ENCODE results near the gene TRAPPC2L. TPM values are rescaled to one million over a fixed set of nuclear protein-coding genes. Genes with fewer than 3 reads are reported as not detected.

The TRAPPC2L gene
- total and polyA plus RNA-seq, 2 of the 13 experiments (the other 11 are each of a cell fraction or from before 2014, with no cell fraction given) = 96.3 to 107 TPM

GRCh38 chr16:88907768-88908167, 50.8 kb downstream of the TRAPPC2L start:
- no TSS peak for BruUV-seq (replicated peaks)
- WGBS (ENCODE audit: low lambda C conversion rate) = 25% methylated on average over 4 of the region's 4 CpGs
- ChIA-PET CTCF (ENCODE audit: low intra/inter-chr PET ratio, low total read pairs) (no interaction called here), POLR2A (no interaction called here)
- ATAC-seq (no peak), DNase-seq (ENCODE audit: low spot score) (no peak), FAIRE-seq (no peak)
- H3K36me3 ChIP-seq (replicated peaks in 1 of 2; ENCODE audit: control insufficient read depth in 1 of 2, insufficient read depth in 2 of 2, low read length in 2 of 2) = no peaks in the 10 kb centered on the region
- H3K4me1 ChIP-seq (ENCODE audit: insufficient read depth, low read length) = no peaks in the 10 kb centered on the region
- no peaks in the 10 kb centered on the region for H3K9me3 ChIP-seq (ENCODE audit: low read length)
- peaks cover 39 to 95% of the 10 kb centered on the region in 2 experiments for H3K27me3 ChIP-seq (ENCODE audit: control insufficient read depth in 1 of 2, insufficient read depth in 2 of 2, low read length in 2 of 2)
- no peak overlapping the region for H3K27ac ChIP-seq (ENCODE audit: extremely low read length, insufficient read depth, low read length)
- H3K9ac ChIP-seq (ENCODE audit: insufficient read depth, low read depth, low read length) = no peak overlapping the region
- no peak overlapping the region for H3K4me2 ChIP-seq (ENCODE audit: low read depth, low read length)
- in situ Hi-C loops (cut with HindIII; ENCODE audit: extremely low pct_ligation_motif_present, low pct_unique_long_range_greater_than_20kb) = no loop called here
- intact Hi-C loops (cut with micrococcal nuclease; ENCODE audit: unreplicated experiment) = no loop called here
- H2AFZ ChIP-seq (ENCODE audit: low read length) = no peak overlapping the region
- H4K20me1 ChIP-seq (ENCODE audit: insufficient read depth, low read length) = no peaks in the 10 kb centered on the region; the same call in 1 of the 2 replicates
- no peak overlapping the region for H3K4me3 ChIP-seq (replicated peaks in 1 of 3; ENCODE audit: insufficient read depth in 1 of 3, low read depth in 2 of 3, low read length in 3 of 3)
- H3K79me2 ChIP-seq (ENCODE audit: insufficient read depth, low read length) = no peaks in the 10 kb centered on the region
- no peak for TF ChIP-seq GTF3A (CRISPR knock-in tag; conservative IDR thresholded peaks at IDR 0.05)
- no peak for TF ChIP-seq CENPBD1 (CRISPR knock-in tag; IDR thresholded peaks at IDR 0.05; ENCODE audit: borderline replicate concordance, low read depth)
- TF ChIP-seq ZNF777 (CRISPR knock-in tag; IDR thresholded peaks at IDR 0.05) = no peak
- no peak for TF ChIP-seq TRIM22 (IDR thresholded peaks at IDR 0.05)
- TF ChIP-seq STAT6 (CRISPR knock-in tag; IDR thresholded peaks at IDR 0.05; ENCODE audit: borderline replicate concordance) = no peak
- TF ChIP-seq ARNT2 (CRISPR knock-in tag; IDR thresholded peaks at IDR 0.05; ENCODE audit: low read depth) = no peak
- no peak for TF ChIP-seq ZBTB38 (CRISPR knock-in tag; IDR thresholded peaks at IDR 0.05)
- TF ChIP-seq KMT2A (CRISPR knock-in tag; IDR thresholded peaks at IDR 0.05) = no peak
- TF ChIP-seq ZNF451 (CRISPR knock-in tag; IDR thresholded peaks at IDR 0.05) = no peak
- TF ChIP-seq MATR3 (CRISPR knock-in tag; IDR thresholded peaks at IDR 0.05) = no peak
- TF ChIP-seq ZBTB49 (CRISPR knock-in tag; IDR thresholded peaks at IDR 0.05; ENCODE audit: borderline replicate concordance) = no peak
- TF ChIP-seq ZSCAN22 (CRISPR knock-in tag; IDR thresholded peaks at IDR 0.05) = no peak
- no peak for TF ChIP-seq DMAP1 (CRISPR knock-in tag; IDR thresholded peaks at IDR 0.05)
- TF ChIP-seq BCL3 (CRISPR knock-in tag; IDR thresholded peaks at IDR 0.05) = no peak
- no peak for TF ChIP-seq ZNF10 (CRISPR knock-in tag; IDR thresholded peaks at IDR 0.05; ENCODE audit: borderline replicate concordance, low read depth)
- no peak for TF ChIP-seq TEF (CRISPR knock-in tag; IDR thresholded peaks at IDR 0.05)

Data from HepG2 (cell line).